Psoas muscle (tissue), 8 donors: Measurements from ENCODE around the gene ATE1. TPM values are rescaled to one million over a fixed set of nuclear protein-coding genes. Genes with fewer than 3 reads are reported as not detected.

Experiments
- ATAC-seq, 4 donors: fragments of 200-7000 bp; cut with Tn5 transposase; one replicate each; pipeline ENCODE4 v1.9.1; 2020; ENCODE audit warnings: moderate library complexity in 3 of 4, mild to moderate bottlenecking in 2 of 4
- DNase-seq, 2 donors: peaks; one replicate each; pipeline ENCODE4 v3.0.0-alpha.2; 2020
- H3K27ac ChIP-seq: fragments of 200-600 bp; one replicate; pipeline ENCODE4 v1.8.0; 2022
- H3K27me3 ChIP-seq, 3 donors: fragments of 200-600 bp in 1 of 3; one replicate each; pipeline versions ENCODE4 v1.6.1 to v1.8.0; 2013 to 2022; ENCODE audit warnings: low read length in 2 of 3, mild to moderate bottlenecking in 2 of 3, moderate library complexity in 1 of 3; ENCODE audit not compliant: insufficient read depth in 3 of 3
- H3K36me3 ChIP-seq, 2 donors: fragments of 200-600 bp in 1 of 2; one replicate each; pipeline versions ENCODE4 v1.6.1 to v1.8.0; 2013 to 2022; ENCODE audit warnings: low read depth in 1 of 2, mild to moderate bottlenecking in 1 of 2, moderate library complexity in 1 of 2; ENCODE audit not compliant: insufficient read depth in 1 of 2
- H3K4me1 ChIP-seq: fragments of 200-600 bp; one replicate; pipeline ENCODE4 v1.8.0; 2022
- H3K4me3 ChIP-seq: fragments of 200-600 bp; one replicate; pipeline ENCODE4 v1.8.0; 2022; ENCODE audit warnings: mild to moderate bottlenecking
- H3K9me3 ChIP-seq: fragments of 200-600 bp; one replicate; pipeline ENCODE4 v1.8.0; 2022
- CTCF ChIP-seq: fragments of 200-600 bp; IDR thresholded peaks from one replicate; pipeline ENCODE4 v1.8.0; 2022; ENCODE audit warnings: antibody characterized with exemption
- WGBS, 3 donors: extraction: QIAGEN DNeasy Blood & Tissue Kit; methylation state at CpG; one replicate each; pipeline versions ENCODE4 v1.1.6 to v1.1.7; 2013; 5-methylcytosine and 5-hydroxymethylcytosine counted together
- intact Hi-C, 2 donors: fragments of 100-400 bp; cut with DNase I; formaldehyde crosslinking; loops; one replicate each; pipeline versions ENCODE4 v1.11.0 to v1.14.2; 2022
- polyA plus RNA-seq, 3 donors: library from polyadenylated mRNA; stranded (reverse); fragments of 200-250 nt; gene quantifications; one replicate each; pipeline ENCODE4 v1.2.3, GENCODE V29; 2013
- total RNA-seq, 4 donors: library from RNA; stranded (reverse); fragmentation: NEBNext Ultra II Directional in 2 of 4; extraction: Animal tissue kit (Norgen Biotek cat#: 25700) in 2 of 4; gene quantifications; one replicate each; pipeline versions ENCODE4 v1.2.1 to v1.2.4, GENCODE V29; 2021 to 2023
- donor health status: healthy with polysubstance abuse.
- donor health status: DM: no; HTN: no; CAD: no; lungs with moderate emphysema.
- donor health status: Bipolar disorder and iron deficiency.
- donor health status: healthy.
- donor health status: DM: yes; HTN: yes; CAD: no.
- donor health status: DM: no; HTN: no; CAD: no.
- donor health status: DM: no; HTN: no; CAD: no.
- donor health status: DM: yes; HTN: yes; CAD: no.

The ATE1 gene
- total and polyA plus RNA-seq, 7 donors, result 11.6 to 36.9 (median 28.4) TPM

GRCh38 chr10:121787169-121787568 lies 140.7 kb downstream of the ATE1 start:
- 69 to 76% (median 73%) methylated on average over 2 of the region's 2 CpGs for WGBS, 3 donors
- Histone ChIP-seq H3K4me1 (no peaks in the 10 kb centered on the region), H3K27ac (no peak overlapping the region), H3K27me3 (no peaks in the 10 kb centered on the region), H3K4me3 (no peak overlapping the region), H3K36me3 (peaks cover 0 to 26% of the 10 kb centered on the region in 2 donors), H3K9me3 (no peaks in the 10 kb centered on the region)
- DNase-seq (no peak), ATAC-seq (no peak)
- no peak for TF ChIP-seq CTCF
- intact Hi-C loops, result no loop called here

GRCh38 chr10:121783782-121784372 lies 144.0 kb downstream of the ATE1 start:
- H3K27ac ChIP-seq, result no peak overlapping the region
- no peaks in the 10 kb centered on the region for H3K9me3 ChIP-seq
- no peak for ATAC-seq
- intact Hi-C loops, result no loop called here
- WGBS, 3 donors, result 83 to 84% (median 83%) methylated on average over 6 of the region's 6 CpGs
- no peak for DNase-seq
- H3K4me3 ChIP-seq, result no peak overlapping the region
- no peaks in the 10 kb centered on the region for H3K4me1 ChIP-seq
- no peak for TF ChIP-seq CTCF
- no peaks in the 10 kb centered on the region for H3K27me3 ChIP-seq
- H3K36me3 ChIP-seq, result peaks cover 0 to 10% of the 10 kb centered on the region in 2 donors

GRCh38 chr10:121781101-121781500 lies 146.7 kb downstream of the ATE1 start:
- DNase-seq, result no peak
- intact Hi-C loops, result no loop called here
- H3K27ac ChIP-seq, result no peak overlapping the region
- ATAC-seq, result no peak
- peaks cover 0 to 4% of the 10 kb centered on the region in 2 donors for H3K36me3 ChIP-seq
- no peak overlapping the region for H3K4me3 ChIP-seq
- H3K27me3 ChIP-seq, result no peaks in the 10 kb centered on the region
- no peak for TF ChIP-seq CTCF
- H3K9me3 ChIP-seq, result no peaks in the 10 kb centered on the region
- no peaks in the 10 kb centered on the region for H3K4me1 ChIP-seq
- WGBS, 3 donors, result 97 to 100% (median 98%) methylated on average over 4 of the region's 4 CpGs

- no peak for DNase-seq
- Histone ChIP-seq H3K36me3 (peaks cover 0 to 4% of the 10 kb centered on the region in 2 donors), H3K27ac (no peak overlapping the region), H3K4me1 (no peaks in the 10 kb centered on the region), H3K9me3 (no peaks in the 10 kb centered on the region), H3K27me3 (no peaks in the 10 kb centered on the region), H3K4me3 (no peak overlapping the region)
- WGBS, 3 donors, result 23 to 33% (median 27%) methylated on average over 2 of the region's 2 CpGs
- ATAC-seq, result peak in 2 of 4 donors; percentile 70 to 71
- no peak for TF ChIP-seq CTCF
- intact Hi-C loops, result no loop called here
Measured at GRCh38 chr10:121774813-121775212, 153.0 kb downstream of the ATE1 start.

- TF ChIP-seq CTCF, result no peak
- Histone ChIP-seq H3K36me3 (peaks cover 0 to 4% of the 10 kb centered on the region in 2 donors), H3K27ac (no peak overlapping the region), H3K9me3 (no peaks in the 10 kb centered on the region), H3K4me1 (no peaks in the 10 kb centered on the region), H3K4me3 (no peak overlapping the region), H3K27me3 (no peaks in the 10 kb centered on the region)
- 52 to 63% (median 57%) methylated on average over 3 of the region's 3 CpGs for WGBS, 3 donors
- ATAC-seq, result no peak
- intact Hi-C loops, result no loop called here
- no peak for DNase-seq
Measured at GRCh38 chr10:121774404-121774803, 153.4 kb downstream of the ATE1 start.
